ENCODE measurements around the gene OR2H1.

OR2H1 gene

DNA sequence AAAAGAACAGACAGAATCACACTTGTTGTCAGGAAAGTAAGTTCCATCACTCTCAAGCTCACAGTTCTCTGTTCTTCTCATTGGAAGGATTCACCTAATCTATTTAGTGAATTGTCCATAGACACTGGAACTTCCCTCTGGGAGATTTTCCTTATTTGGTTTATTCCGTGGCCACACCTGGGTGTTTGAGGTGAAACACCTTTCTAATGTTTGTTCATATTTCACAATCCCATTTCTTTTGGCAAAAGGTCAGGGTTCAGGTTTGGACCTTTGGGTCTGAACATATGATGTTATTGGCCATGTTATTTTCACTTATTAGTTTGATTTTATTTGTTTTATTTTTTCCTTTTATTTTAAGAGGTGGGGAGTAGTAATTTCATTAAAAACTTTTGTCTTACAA, 26.8 kb downstream of the OR2H1 start:
- H3K27ac ChIP-seq = no peak overlapping the region
- TF ChIP-seq CTCF (conservative IDR thresholded peaks at IDR 0.05) = no peak

DNA sequence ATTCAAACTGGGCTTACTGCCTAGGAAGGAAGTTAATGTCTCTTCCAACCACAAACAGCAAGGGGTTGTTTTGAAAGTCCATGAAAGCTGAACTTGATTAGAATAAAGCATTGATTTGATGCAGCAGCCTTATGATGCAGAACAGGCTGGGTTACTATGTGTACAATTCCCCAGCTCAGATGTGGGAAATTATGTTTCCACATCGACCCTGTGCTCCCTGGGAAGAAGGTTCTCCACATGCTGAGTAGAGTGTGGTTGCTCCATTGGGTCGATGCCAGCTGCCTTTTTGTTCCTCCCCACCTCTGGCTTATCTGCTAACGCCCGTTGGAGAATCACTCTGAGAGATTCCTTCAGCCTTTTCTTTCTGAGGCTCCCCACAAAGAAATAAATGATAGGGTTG, 29.6 kb downstream of the OR2H1 start:
- no peak for TF ChIP-seq CTCF (conservative IDR thresholded peaks at IDR 0.05)
- H3K27ac ChIP-seq = no peak overlapping the region

DNA sequence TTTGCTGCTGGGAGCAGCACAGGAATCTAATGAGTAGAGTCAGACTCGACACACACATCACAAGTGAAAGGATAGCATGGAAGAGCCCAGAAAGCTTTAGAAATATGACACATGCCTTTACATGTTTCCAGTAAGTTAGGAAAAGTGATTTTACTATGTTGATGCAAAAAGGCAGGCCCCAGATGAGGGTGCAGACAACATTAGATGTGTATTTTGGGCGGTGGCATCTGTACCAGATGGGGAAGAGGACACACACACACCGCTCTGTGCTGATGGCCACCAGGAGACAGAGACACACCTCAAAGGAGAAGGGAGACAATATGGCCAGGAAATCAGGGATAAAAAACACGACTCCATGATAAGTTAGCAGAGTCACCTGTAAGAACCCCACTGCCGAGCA, 30.2 kb downstream of the OR2H1 start:
- TF ChIP-seq CTCF (conservative IDR thresholded peaks at IDR 0.05) = no peak
- no peak overlapping the region for H3K27ac ChIP-seq

DNA sequence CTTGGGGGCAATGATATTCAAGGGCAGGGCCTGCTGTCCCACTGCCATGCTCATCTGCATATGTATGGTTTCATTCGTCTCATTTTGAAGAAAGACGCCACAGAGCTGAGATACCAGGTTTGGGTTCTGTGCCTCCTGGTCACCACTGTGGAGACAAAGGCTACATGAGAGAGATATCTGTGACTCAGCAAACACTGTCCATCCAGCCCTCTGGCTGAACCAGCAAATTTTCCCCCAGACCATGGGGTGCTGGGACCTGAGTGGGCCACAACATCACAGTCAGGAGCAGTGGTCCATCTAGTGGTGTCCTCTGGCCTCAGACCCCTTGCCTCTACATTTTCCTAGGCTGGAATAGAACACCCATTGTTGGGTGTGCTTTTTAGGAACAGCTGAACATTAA, 30.7 kb downstream of the OR2H1 start, which contains the start of gene MAS1L:
TSS of gene MAS1L (minus strand) at position 297 of the 400 bp plus-strand sequence. CDS start at position 243, 54 bp downstream.
- TF ChIP-seq CTCF (conservative IDR thresholded peaks at IDR 0.05) = no peak
- no peak within 1 kb of the TSS for H3K27ac ChIP-seq

DNA sequence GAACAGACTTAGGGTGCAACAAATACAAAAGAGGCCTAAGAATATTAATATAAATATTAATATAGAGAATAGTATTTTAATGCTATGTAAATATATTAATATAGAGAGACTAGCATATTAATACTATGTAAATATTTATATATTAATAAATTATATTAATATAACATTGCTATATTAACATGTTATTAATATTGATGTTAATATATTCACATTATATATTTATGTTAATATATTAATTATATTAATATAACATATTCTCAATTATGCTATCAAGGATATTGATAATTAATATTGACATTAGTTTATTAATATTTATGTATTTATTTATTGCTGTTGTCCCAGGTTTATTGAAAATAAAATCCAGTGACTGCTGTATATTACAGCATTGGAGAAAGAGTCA, 31.9 kb downstream of the OR2H1 start:
- no peak for TF ChIP-seq CTCF (conservative IDR thresholded peaks at IDR 0.05)
- H3K27ac ChIP-seq = no peak overlapping the region

DNA sequence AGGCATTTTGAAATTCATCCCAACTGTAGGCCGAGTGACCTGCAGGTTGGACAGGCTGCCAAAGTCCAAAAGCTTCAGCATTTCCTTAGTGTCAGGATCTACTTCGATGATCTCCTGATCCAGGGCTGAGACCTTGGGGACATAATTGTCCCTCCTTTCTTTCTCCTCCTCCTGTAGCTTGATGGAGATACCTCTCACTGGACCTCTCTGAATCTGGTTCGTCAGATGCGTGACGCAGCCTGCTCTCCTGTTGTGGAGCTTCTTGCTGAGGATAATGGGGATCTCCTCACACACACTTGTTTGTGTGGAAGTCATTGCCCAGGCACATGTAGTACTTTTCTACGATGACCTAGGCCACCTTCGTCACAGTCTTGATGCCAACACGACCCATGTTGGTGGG, 32.3 kb downstream of the OR2H1 start:
- H3K27ac ChIP-seq = no peak overlapping the region
- TF ChIP-seq CTCF (conservative IDR thresholded peaks at IDR 0.05) = no peak

- no peak for TF ChIP-seq CTCF (conservative IDR thresholded peaks at IDR 0.05)
- no peak overlapping the region for H3K27ac ChIP-seq
These were observed 33.1 kb downstream of the OR2H1 start for GRCh38 chr6:29490055-29490454.

DNA sequence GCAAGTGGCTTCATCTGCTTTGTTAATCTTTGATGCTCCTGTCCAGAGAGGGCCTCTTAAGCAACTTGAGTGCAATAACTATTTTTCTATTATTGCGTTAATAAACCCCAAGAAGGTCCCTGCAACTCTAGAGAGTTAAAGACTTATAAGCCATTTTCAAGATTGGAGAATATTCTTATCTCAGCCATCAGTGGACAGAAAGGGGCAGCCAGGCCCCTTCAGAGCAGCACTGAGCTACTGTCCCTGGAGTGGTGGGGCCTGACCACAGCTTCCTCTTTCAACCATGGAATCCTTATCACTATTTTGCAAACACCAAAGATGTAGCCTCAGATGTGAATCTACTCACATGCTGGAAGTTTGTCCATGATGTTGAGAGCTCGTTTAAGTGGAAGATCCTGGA, 33.6 kb downstream of the OR2H1 start:
- H3K27ac ChIP-seq = no peak overlapping the region
- no peak for TF ChIP-seq CTCF (conservative IDR thresholded peaks at IDR 0.05)
